HG03571 (cell line): Measurements from ENCODE around the gene TPP2.

Experiments
- ATAC-seq: cut with Tn5 transposase; IDR thresholded peaks from one replicate; pipeline ENCODE4 v1.9.1; 2021; ENCODE audit not compliant: unreplicated experiment

Gene TPP2

GRCh38 chr13:102593466-102593865 is 3.3 kb upstream of the TPP2 start:
- ATAC-seq = no peak

DNA sequence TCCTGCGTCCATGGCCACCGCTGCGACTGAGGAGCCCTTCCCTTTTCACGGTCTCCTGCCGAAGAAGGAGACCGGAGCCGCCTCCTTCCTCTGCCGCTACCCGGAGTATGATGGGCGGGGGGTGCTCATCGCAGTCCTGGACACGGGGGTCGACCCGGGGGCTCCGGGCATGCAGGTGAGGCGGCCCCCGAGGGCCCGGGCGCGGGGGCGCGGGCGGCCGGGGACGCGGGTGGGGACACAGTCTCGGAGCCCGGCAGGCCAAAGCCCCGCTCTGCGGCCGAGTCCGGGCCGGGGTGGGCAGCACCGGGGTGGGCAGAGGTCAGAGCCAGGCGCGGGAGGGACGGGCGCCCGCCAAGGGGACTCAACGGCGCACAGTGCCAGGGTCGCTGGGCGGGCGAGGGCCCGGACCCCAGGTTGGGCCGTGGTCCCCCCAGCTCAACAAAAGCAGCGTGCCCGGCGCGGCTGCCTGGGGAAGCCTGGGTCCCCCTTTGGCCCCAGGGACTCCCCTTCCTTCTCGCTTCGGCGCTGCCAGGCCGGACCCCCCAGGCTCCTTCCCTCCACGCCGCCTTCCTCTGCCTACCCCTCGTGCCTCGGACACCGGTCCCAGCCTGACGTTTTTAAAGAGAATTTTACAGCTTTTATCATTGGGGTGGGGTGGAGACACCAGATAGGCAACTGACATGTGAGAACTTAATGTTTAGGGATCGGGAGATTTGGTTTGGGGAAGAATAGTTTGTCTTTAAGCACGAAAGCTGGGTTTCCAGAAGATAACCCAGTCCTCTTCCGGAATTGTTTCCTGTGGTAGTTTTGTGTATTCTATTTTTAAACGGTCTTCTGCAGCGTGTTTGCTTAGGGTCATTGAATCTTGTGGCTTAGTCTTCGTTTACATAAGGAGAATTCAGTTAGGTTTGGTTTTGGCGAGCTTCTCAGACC is 509 bp downstream of the TPP2 start:
- ATAC-seq = peak; percentile 28

DNA sequence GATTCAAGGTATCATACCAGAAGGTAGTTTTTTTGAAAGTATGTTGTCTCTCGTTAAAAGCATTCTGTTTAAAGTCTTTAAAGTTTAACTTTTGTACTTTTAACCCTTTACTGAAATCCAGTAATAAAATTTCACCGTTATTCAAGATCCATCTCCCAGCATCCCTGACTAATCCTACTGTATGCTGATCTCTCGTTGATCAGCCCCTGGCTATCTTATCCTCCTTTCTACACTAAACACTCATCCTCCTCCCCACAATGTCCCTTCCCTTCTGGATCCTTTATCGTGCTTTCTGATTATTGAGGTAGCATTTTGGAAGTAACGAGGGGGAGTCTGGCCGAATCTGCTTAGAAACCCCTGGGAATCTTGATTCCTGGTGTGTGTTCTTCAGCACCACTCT is 1.3 kb downstream of the TPP2 start:
- no peak for ATAC-seq

DNA sequence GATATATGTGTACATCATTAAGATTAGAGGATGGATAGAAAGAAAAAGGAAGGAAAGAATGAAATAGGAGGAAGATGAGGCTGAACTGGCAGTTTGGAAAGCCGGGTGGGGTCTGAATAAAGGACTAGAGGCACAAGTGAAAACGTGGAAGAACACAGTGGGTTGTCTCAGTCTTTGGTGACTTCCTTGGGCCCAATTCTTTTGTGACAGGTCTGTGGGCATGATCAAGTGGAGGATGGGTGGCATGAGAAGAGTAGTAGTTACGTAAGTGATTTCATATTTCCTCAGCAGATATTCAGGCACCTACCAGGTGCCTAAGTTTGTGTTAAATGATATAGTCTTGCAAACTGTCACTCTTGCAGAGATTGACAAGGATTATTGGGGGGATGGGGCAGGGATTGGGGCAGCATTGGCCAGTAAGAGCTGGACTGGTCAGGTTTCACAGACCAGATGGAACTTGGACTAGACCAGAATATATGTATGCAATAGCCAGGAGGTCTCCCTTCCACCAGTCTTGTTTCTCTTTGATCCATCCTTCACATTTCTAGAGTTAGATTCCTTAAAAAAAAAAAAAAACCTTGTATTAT is 2.7 kb downstream of the TPP2 start:
- no peak for ATAC-seq

DNA sequence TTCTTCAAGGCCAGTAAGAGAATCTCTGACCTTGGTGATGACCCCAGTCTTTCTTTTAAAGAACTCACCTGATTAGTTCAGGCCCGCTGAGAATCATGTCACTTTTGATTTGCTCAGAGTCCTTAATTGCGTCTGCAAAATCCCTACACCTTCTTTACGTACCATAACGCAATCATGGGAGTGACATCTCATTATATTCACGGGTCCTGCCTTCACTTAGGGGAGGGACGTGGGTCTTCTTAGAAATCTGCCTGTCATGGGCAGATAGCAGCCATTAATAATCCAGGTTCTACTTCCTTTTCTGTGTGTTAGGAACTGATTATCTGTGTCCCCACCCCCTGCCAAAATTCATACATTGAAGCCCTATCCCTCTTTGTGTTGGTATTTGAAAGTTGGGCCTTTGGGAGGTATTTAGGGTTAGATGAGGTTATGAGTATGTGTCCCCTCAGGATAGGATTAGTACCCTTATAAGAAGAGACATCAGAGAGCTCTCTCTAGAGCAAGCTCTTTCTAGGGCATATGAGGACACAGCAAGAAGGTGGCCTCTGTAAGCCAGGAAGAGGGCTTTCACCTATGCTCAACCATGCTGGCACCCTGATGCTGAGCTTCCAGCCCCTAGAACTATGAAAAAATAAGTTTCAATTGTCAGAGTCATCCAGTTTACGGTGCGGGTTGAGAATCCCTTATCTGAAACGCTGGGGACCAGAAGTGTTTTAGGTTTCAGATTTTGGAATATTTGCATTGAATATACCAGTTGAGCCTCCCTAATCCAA is 9.9 kb downstream of the TPP2 start:
- no peak for ATAC-seq

DNA sequence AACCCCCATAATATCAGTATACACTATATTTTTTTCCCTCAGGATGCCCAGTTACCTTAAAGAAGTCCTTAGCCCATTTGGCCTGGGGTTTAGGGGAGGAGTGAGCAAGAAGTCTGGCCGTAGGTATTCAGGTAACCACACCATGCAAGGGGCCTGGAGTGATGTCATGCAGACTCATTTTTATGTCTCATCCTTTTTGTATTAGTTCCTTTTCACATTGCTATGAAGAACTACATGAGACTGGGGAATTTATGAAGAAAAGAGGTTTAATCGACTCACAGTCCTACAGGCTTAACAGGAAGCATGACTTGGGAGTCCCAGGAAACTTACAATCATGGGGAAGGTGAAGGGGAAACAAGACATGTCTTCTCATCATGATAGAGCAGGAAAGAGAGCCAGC is 12.2 kb downstream of the TPP2 start:
- ATAC-seq = no peak

DNA sequence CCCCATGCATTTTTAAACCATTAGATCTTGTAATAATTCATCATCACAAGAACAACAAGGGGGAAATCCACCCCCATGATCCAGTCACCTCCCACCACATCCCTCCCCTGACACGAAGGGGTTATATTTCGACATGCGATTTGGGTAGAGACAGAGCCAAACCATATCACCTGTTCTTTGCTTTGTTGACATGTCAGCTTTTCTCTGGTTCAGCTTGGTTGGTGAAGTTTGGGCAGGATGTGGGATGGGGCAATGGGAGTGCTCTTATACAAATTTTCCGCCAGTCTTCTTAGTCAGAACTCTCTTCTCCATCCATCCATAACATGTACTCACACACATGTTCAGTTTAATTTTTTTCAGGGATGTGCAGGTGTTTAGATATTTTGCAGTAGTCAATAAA is 12.9 kb downstream of the TPP2 start:
- ATAC-seq = no peak

DNA sequence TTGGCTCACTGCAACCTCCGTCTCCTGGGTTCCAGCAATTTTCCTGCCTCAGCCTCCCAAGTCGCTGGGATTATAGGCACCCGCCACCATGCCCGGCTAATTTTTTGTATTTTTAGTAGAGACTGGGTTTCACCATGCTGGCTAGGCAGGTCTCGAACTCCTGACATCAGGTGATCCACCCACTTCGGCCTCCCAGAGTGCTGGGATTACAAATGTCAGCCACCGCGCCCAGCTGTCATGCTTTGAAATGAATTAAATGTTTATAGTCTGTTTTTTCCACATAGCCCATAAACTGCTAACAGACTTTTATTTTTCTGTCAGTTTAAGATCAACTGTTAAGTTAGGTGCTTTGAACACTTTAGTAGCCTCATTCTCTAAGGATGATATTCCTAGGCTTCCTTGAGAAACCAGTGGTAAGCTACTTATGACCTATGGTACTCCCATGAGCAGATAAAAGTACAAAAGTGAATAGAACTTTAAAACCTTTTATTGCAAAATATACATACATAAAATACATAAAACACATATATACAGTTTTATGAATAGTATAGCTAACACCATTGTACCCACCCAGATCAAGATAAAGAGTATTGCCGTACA is 13.6 kb downstream of the TPP2 start:
- no peak for ATAC-seq

GRCh38 chr13:102617697-102618350 is 21.0 kb downstream of the TPP2 start:
- ATAC-seq = no peak

DNA sequence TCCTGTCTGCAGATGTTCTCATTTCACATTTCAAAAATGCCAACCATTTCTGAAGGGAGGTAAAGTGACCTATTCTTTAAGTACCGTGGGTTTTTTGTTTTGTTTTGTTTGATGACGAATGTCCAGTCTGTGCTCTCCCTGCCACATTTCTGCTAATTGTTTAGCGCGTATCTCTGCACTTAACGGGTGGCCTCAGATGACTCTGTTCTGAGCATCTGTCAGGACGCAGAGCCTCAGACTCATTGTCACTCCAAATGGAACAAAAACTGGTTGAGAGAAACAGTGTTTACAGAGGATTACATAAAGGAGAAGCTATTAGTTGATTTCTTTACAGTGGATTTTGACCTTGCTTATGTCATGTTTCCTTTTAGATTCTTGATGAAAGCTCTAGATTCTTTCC is 23.7 kb downstream of the TPP2 start:
- ATAC-seq = no peak

DNA sequence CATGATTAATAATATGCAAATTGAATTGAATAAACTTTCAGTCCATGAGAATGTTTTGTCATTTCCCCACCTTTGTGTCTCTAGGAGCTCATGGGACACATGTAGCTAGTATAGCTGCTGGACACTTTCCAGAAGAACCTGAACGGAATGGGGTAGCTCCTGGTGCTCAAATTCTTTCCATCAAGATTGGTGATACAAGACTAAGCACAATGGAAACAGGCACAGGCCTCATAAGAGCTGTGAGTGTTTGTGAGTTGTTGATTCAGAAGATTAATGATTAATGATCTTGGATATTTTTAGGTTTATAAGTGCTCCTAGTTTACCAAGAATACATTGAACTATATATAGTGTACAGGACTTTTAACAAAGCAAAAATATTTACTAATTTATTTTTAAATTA is 30.1 kb downstream of the TPP2 start:
- no peak for ATAC-seq

DNA sequence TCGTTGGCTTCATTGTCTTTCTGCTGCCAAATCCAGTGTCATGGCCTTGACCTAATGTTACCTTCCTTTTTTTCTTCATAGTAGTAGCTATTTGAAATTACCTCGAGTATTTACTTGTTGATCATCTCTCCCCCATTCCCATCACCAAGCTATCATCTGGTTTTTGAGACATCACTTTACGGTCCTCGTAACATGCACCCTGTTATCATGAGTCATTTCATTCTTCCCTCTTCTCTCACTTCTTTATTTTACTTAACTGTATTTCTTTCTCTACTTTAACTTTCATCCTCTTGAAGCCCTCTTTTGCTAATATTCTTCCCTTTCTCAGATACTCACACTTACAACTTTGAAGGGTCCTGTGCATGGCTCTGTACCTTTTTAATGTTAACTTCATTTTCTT is 31.8 kb downstream of the TPP2 start:
- no peak for ATAC-seq

DNA sequence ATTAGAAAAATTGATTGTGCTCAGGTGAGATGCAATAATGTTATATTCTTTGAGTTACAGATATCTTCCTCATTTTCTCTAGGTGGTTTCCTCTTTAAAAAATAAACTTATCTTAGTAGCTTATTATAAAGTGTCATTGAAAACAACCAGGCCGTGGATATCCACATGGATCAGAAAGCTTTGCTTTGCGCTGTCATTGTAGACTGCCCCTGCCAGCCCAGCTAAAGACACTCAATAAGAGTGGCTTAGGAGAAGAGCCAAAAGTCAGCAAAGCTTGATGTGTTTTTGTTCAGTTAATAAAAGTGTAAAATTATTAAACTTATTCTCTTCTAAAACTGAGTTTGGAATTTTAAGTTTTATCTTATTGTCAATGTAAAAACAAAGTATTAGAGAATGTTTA is 34.4 kb downstream of the TPP2 start:
- no peak for ATAC-seq

GRCh38 chr13:102638741-102639140 is 42.0 kb downstream of the TPP2 start:
- no peak for ATAC-seq

- ATAC-seq = no peak
These were observed 45.2 kb downstream of the TPP2 start for GRCh38 chr13:102642029-102642428.

- no peak for ATAC-seq
These were observed 45.7 kb downstream of the TPP2 start for GRCh38 chr13:102642475-102642874.

- ATAC-seq = no peak
These were observed 46.9 kb downstream of the TPP2 start for GRCh38 chr13:102643656-102644055.

DNA sequence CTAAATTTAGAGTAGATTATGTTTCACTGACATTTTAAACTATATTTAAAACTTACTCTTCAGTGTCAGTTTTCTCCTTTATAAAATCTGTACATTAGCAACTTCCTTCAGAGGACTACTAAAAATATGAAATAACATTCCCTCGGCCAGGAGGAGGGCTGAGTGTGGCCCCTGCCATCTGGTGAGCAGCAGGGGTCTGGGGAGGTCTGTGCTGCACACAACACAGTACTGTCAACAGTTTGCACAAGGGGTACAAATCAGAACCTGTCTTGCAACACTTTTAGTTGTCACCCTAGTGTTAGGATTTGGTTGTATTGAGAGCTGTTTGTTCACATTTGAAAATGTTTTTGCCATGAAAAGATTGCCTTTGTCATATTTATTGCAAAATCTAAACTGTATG is 48.9 kb downstream of the TPP2 start:
- no peak for ATAC-seq

DNA sequence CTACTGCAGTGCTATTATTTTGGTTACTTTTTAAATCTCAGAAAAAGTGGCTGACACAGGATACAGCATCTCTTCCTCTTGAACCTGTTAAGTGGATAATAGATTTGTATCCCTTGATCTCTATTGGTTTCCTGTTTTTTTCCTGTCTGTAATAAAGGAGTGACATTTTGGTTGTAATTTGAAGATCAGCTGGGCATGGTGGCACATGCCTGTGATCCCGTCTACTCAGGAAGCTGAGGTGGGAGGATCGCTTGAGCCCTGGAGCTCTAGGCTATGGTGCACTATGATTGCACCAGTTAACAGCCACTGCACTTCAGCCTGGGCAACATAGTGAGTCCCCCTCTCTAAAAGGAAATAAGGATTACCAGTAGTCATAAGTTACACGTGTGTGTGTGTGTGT is 51.3 kb downstream of the TPP2 start:
- no peak for ATAC-seq

GRCh38 chr13:102650444-102650843 is 53.7 kb downstream of the TPP2 start:
- ATAC-seq = no peak

- ATAC-seq = no peak
These were observed 54.6 kb downstream of the TPP2 start for GRCh38 chr13:102651392-102651791.
